Measurements from ENCODE around the gene GFOD1.

The GFOD1 gene

GRCh38 chr6:13355999-13356785 is 131.2 kb downstream of the GFOD1 start:
- Mint-ChIP-seq H3K4me1 (ENCODE audit: low read depth) (peaks cover 55% of the 10 kb centered on the region), H3K27ac (no peak overlapping the region), H3K27me3 (peaks cover 4% of the 10 kb centered on the region), H3K36me3 (ENCODE audit: low read depth) (peaks cover 30% of the 10 kb centered on the region), H3K9me3 (no peaks in the 10 kb centered on the region), H3K4me3 (no peak overlapping the region)
- intact Hi-C loops (cut with micrococcal nuclease), result loop anchor here (10.0 kb wide), 1 partner anchor 69 kb away; no protein-coding TSS in a partner anchor

GRCh38 chr6:13355043-13355945 is 132.1 kb downstream of the GFOD1 start:
- peaks cover 4% of the 10 kb centered on the region for H3K27me3 Mint-ChIP-seq
- H3K4me1 Mint-ChIP-seq (ENCODE audit: low read depth), result peaks cover 46% of the 10 kb centered on the region
- no peak overlapping the region for H3K4me3 Mint-ChIP-seq
- H3K9me3 Mint-ChIP-seq, result no peaks in the 10 kb centered on the region
- intact Hi-C loops (cut with micrococcal nuclease), result loop anchor here (10.0 kb wide), 1 partner anchor 70 kb away; no protein-coding TSS in a partner anchor
- H3K27ac Mint-ChIP-seq, result no peak overlapping the region
- H3K36me3 Mint-ChIP-seq (ENCODE audit: low read depth), result peaks cover 22% of the 10 kb centered on the region

DNA sequence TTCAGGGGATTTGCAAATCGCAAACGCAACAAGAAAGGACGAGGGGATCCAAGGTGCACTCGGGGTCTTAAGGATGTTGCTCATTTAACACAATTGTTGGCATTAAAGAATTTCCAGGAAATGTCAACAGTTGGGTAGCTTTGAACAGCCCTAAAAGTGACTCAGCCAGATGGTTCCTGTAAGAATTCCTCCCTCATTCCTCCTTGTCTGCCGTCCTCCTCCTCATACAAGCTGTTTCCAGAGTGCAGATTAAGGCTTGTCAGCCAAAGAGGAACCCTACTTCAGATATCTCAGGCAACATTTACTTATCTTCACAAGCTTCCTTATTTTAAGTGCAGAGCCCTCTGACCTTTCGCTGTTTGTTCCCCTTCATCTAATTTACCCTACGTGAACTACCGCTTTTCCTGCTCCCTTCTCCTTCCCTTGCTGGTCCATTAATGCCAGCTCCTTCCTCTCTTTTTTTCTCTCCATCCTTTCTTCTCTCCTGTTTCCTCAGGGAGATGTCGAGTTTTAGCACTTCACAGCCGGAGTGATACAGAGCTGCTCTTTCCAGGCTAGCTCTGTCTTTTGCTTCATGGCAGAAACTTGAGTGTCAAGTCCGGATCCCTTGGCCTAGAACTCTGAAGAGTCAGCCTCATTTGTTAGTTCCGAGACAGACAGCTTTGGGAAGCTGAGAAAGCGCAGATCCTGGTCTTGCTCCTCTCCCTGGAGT is 132.9 kb downstream of the GFOD1 start:
- peaks cover 42% of the 10 kb centered on the region for H3K4me1 Mint-ChIP-seq (ENCODE audit: low read depth)

GRCh38 chr6:13352165-13352564 is 135.2 kb downstream of the GFOD1 start:
- Mint-ChIP-seq H3K4me1 (ENCODE audit: low read depth) (peaks cover 36% of the 10 kb centered on the region), H3K4me3 (no peak overlapping the region), H3K27ac (no peak overlapping the region), H3K27me3 (peaks cover 2% of the 10 kb centered on the region), H3K36me3 (ENCODE audit: low read depth) (peaks cover under 1% of the 10 kb centered on the region), H3K9me3 (no peaks in the 10 kb centered on the region)
- intact Hi-C loops (cut with micrococcal nuclease), result loop anchor here (10.0 kb wide), 1 partner anchor 73 kb away; no protein-coding TSS in a partner anchor

More for the DNA sequence above, 132.9 kb downstream of the GFOD1 start:
- Mint-ChIP-seq H3K27me3 (peaks cover 4% of the 10 kb centered on the region), H3K4me3 (no peak overlapping the region), H3K27ac (no peak overlapping the region), H3K9me3 (no peaks in the 10 kb centered on the region), H3K36me3 (ENCODE audit: low read depth) (peaks cover 17% of the 10 kb centered on the region)
- intact Hi-C loops (cut with micrococcal nuclease), result loop anchor here (10.0 kb wide), 1 partner anchor 70 kb away; no protein-coding TSS in a partner anchor

GRCh38 chr6:13351271-13351670 is 136.1 kb downstream of the GFOD1 start:
- Mint-ChIP-seq H3K27me3 (peaks cover 2% of the 10 kb centered on the region), H3K4me3 (no peak overlapping the region), H3K4me1 (ENCODE audit: low read depth) (peaks cover 30% of the 10 kb centered on the region), H3K36me3 (ENCODE audit: low read depth) (no peaks in the 10 kb centered on the region), H3K27ac (no peak overlapping the region), H3K9me3 (no peaks in the 10 kb centered on the region)
- intact Hi-C loops (cut with micrococcal nuclease), result loop anchor here (10.0 kb wide), 1 partner anchor 74 kb away; no protein-coding TSS in a partner anchor

DNA sequence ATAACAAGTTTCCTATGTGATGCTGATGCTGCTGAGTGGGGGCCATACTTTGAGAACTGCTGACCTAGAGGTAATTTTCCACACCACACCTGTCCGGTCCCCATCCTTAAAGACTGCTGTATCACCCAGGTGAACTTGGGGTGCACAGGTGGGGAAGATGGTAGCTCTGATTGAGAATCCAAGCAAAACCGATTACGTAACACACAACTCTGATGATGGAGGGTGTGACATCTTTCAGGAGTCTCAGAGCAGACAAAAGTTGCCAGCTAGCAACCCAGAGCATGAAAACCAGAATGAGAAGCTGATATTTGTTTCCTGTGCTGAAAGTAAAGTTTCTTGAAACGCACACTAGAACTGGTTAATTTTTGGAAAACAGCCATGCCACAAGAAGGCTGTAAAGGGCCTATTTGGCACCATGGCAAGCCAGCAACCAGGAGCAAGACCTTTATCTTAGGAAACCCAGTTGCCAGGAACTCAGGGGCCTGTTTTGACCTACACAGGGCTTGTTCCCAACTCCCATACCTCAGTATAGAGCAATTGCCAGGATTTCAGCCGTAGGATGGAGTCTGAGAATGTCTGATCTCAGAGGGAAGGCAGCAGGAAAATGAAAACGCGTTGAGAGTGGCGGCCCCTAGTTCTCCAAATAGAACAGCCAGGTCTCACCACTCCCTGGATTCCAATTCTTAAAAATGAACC is 137.4 kb downstream of the GFOD1 start:
- Mint-ChIP-seq H3K9me3 (no peaks in the 10 kb centered on the region), H3K4me1 (ENCODE audit: low read depth) (peaks cover 18% of the 10 kb centered on the region), H3K36me3 (ENCODE audit: low read depth) (no peaks in the 10 kb centered on the region), H3K27ac (no peak overlapping the region), H3K4me3 (no peak overlapping the region), H3K27me3 (no peaks in the 10 kb centered on the region)
- intact Hi-C loops (cut with micrococcal nuclease), result loop anchor here (10.0 kb wide), 1 partner anchor 75 kb away; no protein-coding TSS in a partner anchor

GRCh38 chr6:13348334-13349113 is 138.9 kb downstream of the GFOD1 start:
- peaks cover 4% of the 10 kb centered on the region for H3K4me1 Mint-ChIP-seq (ENCODE audit: low read depth)
- H3K27ac Mint-ChIP-seq, result no peak overlapping the region
- no peak overlapping the region for H3K4me3 Mint-ChIP-seq
- no peaks in the 10 kb centered on the region for H3K27me3 Mint-ChIP-seq
- no peaks in the 10 kb centered on the region for H3K9me3 Mint-ChIP-seq
- no peaks in the 10 kb centered on the region for H3K36me3 Mint-ChIP-seq (ENCODE audit: low read depth)
- intact Hi-C loops (cut with micrococcal nuclease), result no loop called here

- no peaks in the 10 kb centered on the region for H3K36me3 Mint-ChIP-seq (ENCODE audit: low read depth)
- no peaks in the 10 kb centered on the region for H3K27me3 Mint-ChIP-seq
- H3K4me1 Mint-ChIP-seq (ENCODE audit: low read depth), result no peaks in the 10 kb centered on the region
- intact Hi-C loops (cut with micrococcal nuclease), result no loop called here
- H3K27ac Mint-ChIP-seq, result no peak overlapping the region
- H3K9me3 Mint-ChIP-seq, result peaks cover 12% of the 10 kb centered on the region
- no peak overlapping the region for H3K4me3 Mint-ChIP-seq
Observed at GRCh38 chr6:13346245-13346644, 141.2 kb downstream of the GFOD1 start.

GRCh38 chr6:13342414-13343019 is 144.9 kb downstream of the GFOD1 start:
- Mint-ChIP-seq H3K9me3 (peaks cover 12% of the 10 kb centered on the region), H3K4me3 (no peak overlapping the region), H3K27ac (no peak overlapping the region), H3K27me3 (no peaks in the 10 kb centered on the region), H3K36me3 (ENCODE audit: low read depth) (no peaks in the 10 kb centered on the region), H3K4me1 (ENCODE audit: low read depth) (peaks cover 28% of the 10 kb centered on the region)
- intact Hi-C loops (cut with micrococcal nuclease), result no loop called here

GRCh38 chr6:13339863-13340630 is 147.4 kb downstream of the GFOD1 start:
- H3K4me3 Mint-ChIP-seq, result no peak overlapping the region
- peaks cover 12% of the 10 kb centered on the region for H3K9me3 Mint-ChIP-seq
- H3K27me3 Mint-ChIP-seq, result no peaks in the 10 kb centered on the region
- H3K36me3 Mint-ChIP-seq (ENCODE audit: low read depth), result no peaks in the 10 kb centered on the region
- H3K27ac Mint-ChIP-seq, result peak overlapping the region; percentile 56
- peaks cover 34% of the 10 kb centered on the region for H3K4me1 Mint-ChIP-seq (ENCODE audit: low read depth)
- intact Hi-C loops (cut with micrococcal nuclease), result loop anchor here (5.0 kb wide), 2 partner anchors 147 to 722 kb away; partner anchors contain the start of gene GFOD1

- H3K4me3 Mint-ChIP-seq, result peak overlapping the region; percentile 54
- H3K9me3 Mint-ChIP-seq, result peaks cover 12% of the 10 kb centered on the region
- peaks cover 34% of the 10 kb centered on the region for H3K4me1 Mint-ChIP-seq (ENCODE audit: low read depth)
- H3K36me3 Mint-ChIP-seq (ENCODE audit: low read depth), result no peaks in the 10 kb centered on the region
- intact Hi-C loops (cut with micrococcal nuclease), result loop anchor here (5.0 kb wide), 2 partner anchors 149 to 724 kb away; partner anchors contain the start of gene GFOD1
- no peaks in the 10 kb centered on the region for H3K27me3 Mint-ChIP-seq
- peak overlapping the region; percentile 86 for H3K27ac Mint-ChIP-seq
Observed at GRCh38 chr6:13338038-13338437, 149.4 kb downstream of the GFOD1 start.
